Adrenal gland (tissue), 12 donors: Measurements from ENCODE around the gene HNRNPL. TPM values are rescaled to one million over a fixed set of nuclear protein-coding genes. Genes with fewer than 3 reads are reported as not detected.

Experiments
- DNase-seq, 7 donors: peaks; one replicate each; pipeline ENCODE4 v3.0.0-alpha.2; 2019 to 2020
- H3K27ac ChIP-seq, 5 donors: fragments of 200-600 bp; sonication (generic) in 4 of 5; 1 replicate in 3 of 5; 2 replicates in 2 of 5; pipeline versions ENCODE4 v1.5.1 to v1.8.0; 2016 to 2020; ENCODE audit warnings: mild to moderate bottlenecking in 1 of 5
- H3K27me3 ChIP-seq: fragments of 200-600 bp; 2 replicates; pipeline ENCODE4 v1.8.0; 2021
- H3K36me3 ChIP-seq, 2 donors: fragments of 200-600 bp; replicated peaks in 1 of 2; 1 replicate in 1 of 2; 2 replicates in 1 of 2; pipeline versions ENCODE4 v1.5.1 to v1.8.0; 2018 to 2022
- H3K4me1 ChIP-seq, 2 donors: fragments of 200-600 bp; replicated peaks in 1 of 2; 1 replicate in 1 of 2; 2 replicates in 1 of 2; pipeline versions ENCODE4 v1.5.1 to v1.8.0; 2018 to 2021
- H3K4me3 ChIP-seq, 4 donors: fragments of 200-600 bp; sonication (generic) in 3 of 4; one replicate each; pipeline ENCODE4 v1.5.1; 2016 to 2018
- H3K9me3 ChIP-seq, 3 donors: fragments of 200-600 bp; sonication (generic) in 1 of 3; replicated peaks in 1 of 3; 1 replicate in 2 of 3; 2 replicates in 1 of 3; pipeline versions ENCODE4 v1.5.1 to v1.8.0; 2016 to 2021
- POLR2A ChIP-seq, 2 donors: fragments of 450-650 bp; IDR thresholded peaks; one replicate each; pipeline ENCODE4 v1.6.1; 2017; ENCODE audit warnings: antibody characterized with exemption in 2 of 2, mild to moderate bottlenecking in 2 of 2, moderate library complexity in 1 of 2
- WGBS, 4 donors: extraction: QIAGEN DNeasy Blood & Tissue Kit in 2 of 4; methylation state at CpG; one replicate each; pipeline versions ENCODE4 v1.1.5 to v1.1.7; 2013 to 2017; 5-methylcytosine and 5-hydroxymethylcytosine counted together
- intact Hi-C, 2 donors: fragments of 100-400 bp; cut with DNase I; formaldehyde crosslinking; loops; one replicate each; pipeline versions ENCODE4 v1.14.1 to v1.15.0; 2022 to 2023
- polyA plus RNA-seq, 3 donors: library from polyadenylated mRNA; stranded (reverse); fragments of 200-250 nt in 2 of 3; fragments of 350-450 nt in 1 of 3; fragmentation: Illumina TruSeq in 1 of 3; extraction: RNeasy Lipid Tissue Mini Kit (QIAGEN cat#74804) in 1 of 3; gene quantifications; one replicate each; pipeline ENCODE4 v1.2.3, GENCODE V29; 2013 to 2014
- total RNA-seq, 9 donors: library from RNA; depleted of rRNA in 4 of 9; stranded (reverse); fragments of >200 nt in 4 of 9; fragments of 120-200 nt in 1 of 9; fragmentation: NEBNext Ultra II Directional in 1 of 9; extraction: Animal tissue kit (Norgen Biotek cat#: 25700) in 1 of 9; gene quantifications; one replicate each; pipeline versions ENCODE4 v1.1.0 to v1.2.4, GENCODE V29; 2013 to 2023
- TF ChIP-seq, protein P1 (sequence below), 6 experiments: fragments of 450-650 bp in 4 of 6; fragments of 200-600 bp in 2 of 6; sonication (generic) in 1 of 6; IDR thresholded peaks; 1 replicate in 5 of 6; 2 replicates in 1 of 6; pipeline versions ENCODE4 v1.5.1 to v1.8.0; 2016 to 2021; ENCODE audit warnings: antibody characterized with exemption in 6 of 6, mild to moderate bottlenecking in 2 of 6, moderate library complexity in 1 of 6
- donor health status: healthy with polysubstance abuse.
- donor health status: Bipolar disorder and iron deficiency.
- donor health status: DM: yes; HTN: yes; CAD: no.
- donor health status: DM: no; HTN: no; CAD: no.
- donor health status: DM: no; HTN: no; CAD: no.
- donor health status: DM: yes; HTN: yes; CAD: no.

Gene HNRNPL
- total and polyA plus RNA-seq, 12 donors: 133 to 295 (median 203) TPM

DNA sequence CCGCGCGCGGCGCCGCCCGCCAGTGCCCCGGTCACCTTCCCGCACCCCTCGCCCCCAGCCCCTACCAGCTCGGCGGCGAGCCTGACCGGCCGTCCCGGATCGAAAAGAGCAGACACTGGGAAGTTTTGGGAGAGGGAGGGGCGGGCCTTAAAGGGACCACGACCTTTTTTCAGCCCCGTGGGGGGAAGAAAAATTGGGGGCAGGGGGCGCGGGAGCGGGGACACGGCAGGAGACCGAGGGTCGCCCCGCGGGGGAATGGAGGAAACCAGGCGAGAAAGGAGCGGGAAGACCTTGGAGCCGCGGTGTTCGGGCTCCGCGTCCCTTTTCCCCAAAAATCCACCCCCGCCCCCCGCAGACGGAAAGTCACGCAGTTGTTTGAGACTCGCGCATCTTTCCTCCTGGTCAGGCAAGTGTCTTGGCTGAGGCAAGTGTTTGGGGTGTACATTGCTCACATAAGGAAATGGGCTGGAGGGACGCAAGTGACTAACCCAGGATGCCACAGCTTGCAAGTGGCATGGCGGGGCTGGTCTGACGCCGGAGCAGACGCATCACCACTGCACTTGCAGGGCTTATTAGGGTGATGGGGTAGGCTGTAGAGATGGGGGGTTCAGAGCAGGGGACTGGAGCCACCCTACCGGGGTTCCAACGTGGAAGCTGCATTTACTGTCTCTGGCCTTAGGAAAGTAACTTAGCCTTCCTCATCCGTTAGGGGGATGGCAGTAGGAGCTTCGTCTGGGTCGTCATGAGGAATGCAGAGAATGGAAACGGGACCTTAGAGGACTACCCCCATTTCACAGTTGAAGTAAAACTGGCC is 2.7 kb upstream of the HNRNPL start:
- Histone ChIP-seq H3K36me3 (peaks cover 0 to under 1% of the 10 kb centered on the region in 2 donors), H3K27me3 (no peaks in the 10 kb centered on the region), H3K27ac (peak overlapping the region; percentile 89 to 100 (median 97)), H3K4me3 (peak overlapping the region; percentile 11 to 98 (median 67)), H3K4me1 (peaks cover 23 to 28% of the 10 kb centered on the region in 2 donors), H3K9me3 (no peaks in the 10 kb centered on the region)
- WGBS, 4 donors: 0 to 1% (median 1%) methylated on average over 27 to 52 of the region's 52 CpGs
- peak; percentile 64 to 79 (median 73) for DNase-seq
- intact Hi-C loops: no loop called here
- TF ChIP-seq, protein P1, sequence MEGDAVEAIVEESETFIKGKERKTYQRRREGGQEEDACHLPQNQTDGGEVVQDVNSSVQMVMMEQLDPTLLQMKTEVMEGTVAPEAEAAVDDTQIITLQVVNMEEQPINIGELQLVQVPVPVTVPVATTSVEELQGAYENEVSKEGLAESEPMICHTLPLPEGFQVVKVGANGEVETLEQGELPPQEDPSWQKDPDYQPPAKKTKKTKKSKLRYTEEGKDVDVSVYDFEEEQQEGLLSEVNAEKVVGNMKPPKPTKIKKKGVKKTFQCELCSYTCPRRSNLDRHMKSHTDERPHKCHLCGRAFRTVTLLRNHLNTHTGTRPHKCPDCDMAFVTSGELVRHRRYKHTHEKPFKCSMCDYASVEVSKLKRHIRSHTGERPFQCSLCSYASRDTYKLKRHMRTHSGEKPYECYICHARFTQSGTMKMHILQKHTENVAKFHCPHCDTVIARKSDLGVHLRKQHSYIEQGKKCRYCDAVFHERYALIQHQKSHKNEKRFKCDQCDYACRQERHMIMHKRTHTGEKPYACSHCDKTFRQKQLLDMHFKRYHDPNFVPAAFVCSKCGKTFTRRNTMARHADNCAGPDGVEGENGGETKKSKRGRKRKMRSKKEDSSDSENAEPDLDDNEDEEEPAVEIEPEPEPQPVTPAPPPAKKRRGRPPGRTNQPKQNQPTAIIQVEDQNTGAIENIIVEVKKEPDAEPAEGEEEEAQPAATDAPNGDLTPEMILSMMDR (IDR thresholded peaks at IDR 0.05): no peak
- peak in 1 of 2 donors; percentile 36 for TF ChIP-seq POLR2A (IDR thresholded peaks at IDR 0.05)

DNA sequence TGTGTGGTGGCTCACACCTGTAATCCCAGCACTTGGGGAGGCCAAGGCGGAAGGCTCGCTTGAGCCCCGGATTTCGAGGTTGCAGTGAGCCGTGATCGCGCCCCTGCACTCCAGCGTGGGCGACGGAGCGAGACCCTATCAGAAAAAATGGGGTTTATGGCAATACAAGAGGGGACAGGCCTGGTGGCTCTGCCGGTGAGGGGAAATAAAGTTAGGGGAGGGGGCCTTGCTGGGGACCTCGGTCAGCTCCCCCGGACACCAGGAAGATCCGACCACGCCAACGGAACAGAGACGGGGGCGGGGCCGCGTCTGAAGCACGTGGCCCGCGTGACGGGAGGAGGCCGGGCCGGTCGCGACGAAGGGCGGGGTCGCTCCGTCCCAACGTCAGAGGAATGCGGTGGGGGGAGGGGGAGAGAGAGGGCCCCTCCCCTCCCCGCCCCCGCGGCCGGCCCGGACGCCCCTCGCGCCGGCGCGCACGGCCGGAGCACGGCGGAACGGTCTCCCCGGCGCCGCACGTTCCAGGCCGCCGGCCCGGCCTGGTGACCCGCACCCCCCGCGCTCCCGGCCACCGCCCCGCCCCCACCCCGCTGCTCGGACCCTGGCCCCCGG is 1.9 kb upstream of the HNRNPL start:
- H3K27me3 ChIP-seq: no peaks in the 10 kb centered on the region
- intact Hi-C loops: no loop called here
- DNase-seq: peak; percentile 93 to 96 (median 96)
- H3K4me1 ChIP-seq: peaks cover 24 to 35% of the 10 kb centered on the region in 2 donors
- no peaks in the 10 kb centered on the region for H3K9me3 ChIP-seq
- H3K36me3 ChIP-seq: peaks cover 0 to 7% of the 10 kb centered on the region in 2 donors
- 0 to 2% (median 1%) methylated on average over 27 to 65 of the region's 67 CpGs for WGBS, 4 donors
- peak overlapping the region; percentile 17 to 98 (median 67) for H3K4me3 ChIP-seq
- TF ChIP-seq, protein P1 (IDR thresholded peaks at IDR 0.05): no peak
- TF ChIP-seq POLR2A (IDR thresholded peaks at IDR 0.05): peak; percentile 43 to 85
- H3K27ac ChIP-seq: peak overlapping the region; percentile 95 to 100 (median 98)

DNA sequence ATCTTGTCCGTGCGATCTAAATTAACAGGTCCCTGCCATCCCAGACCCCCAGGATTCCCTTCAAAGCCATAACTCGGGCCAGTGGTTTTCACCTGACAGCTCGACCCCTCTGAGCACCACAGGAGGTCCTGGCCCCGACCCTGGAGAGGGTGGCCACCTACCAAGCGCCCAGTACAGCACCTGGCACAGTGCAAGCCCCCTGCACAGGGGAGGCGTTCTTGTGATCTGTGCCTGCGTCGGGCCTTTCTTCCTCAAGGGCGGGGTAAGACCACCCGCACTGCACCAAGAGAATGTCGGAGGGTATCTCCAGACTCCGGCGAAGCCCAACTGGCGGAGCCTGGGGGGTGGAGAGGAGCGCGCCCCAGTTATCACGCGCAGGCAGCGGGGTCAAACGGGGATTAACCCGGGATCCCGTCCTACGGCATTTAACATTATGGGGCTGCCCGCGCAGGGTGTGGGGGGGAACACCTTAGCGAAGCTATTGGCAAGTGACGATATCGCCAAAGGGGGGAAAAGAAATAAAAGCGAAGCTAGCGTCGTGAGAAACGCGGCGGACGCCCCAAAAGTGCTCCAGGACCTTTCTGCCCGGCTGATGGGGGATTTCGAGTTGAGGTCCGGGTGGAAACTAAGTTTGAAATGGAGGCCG is 1.3 kb upstream of the HNRNPL start:
- Histone ChIP-seq H3K4me3 (peak overlapping the region in 3 of 4 donors; percentile 17 to 98 (median 48)), H3K27ac (peak overlapping the region; percentile 95 to 100 (median 98)), H3K9me3 (no peaks in the 10 kb centered on the region), H3K27me3 (no peaks in the 10 kb centered on the region), H3K36me3 (peaks cover 0 to 13% of the 10 kb centered on the region in 2 donors), H3K4me1 (peaks cover 24 to 38% of the 10 kb centered on the region in 2 donors)
- intact Hi-C loops: no loop called here
- TF ChIP-seq, protein P1 (IDR thresholded peaks at IDR 0.05): no peak
- no peak for TF ChIP-seq POLR2A (IDR thresholded peaks at IDR 0.05)
- DNase-seq: peak in 5 of 7 donors; percentile 28 to 65 (median 59)
- WGBS, 4 donors: 1 to 2% (median 1%) methylated on average over 25 to 40 of the region's 40 CpGs
